ENCODE measurements around the gene TEC.

DNA sequence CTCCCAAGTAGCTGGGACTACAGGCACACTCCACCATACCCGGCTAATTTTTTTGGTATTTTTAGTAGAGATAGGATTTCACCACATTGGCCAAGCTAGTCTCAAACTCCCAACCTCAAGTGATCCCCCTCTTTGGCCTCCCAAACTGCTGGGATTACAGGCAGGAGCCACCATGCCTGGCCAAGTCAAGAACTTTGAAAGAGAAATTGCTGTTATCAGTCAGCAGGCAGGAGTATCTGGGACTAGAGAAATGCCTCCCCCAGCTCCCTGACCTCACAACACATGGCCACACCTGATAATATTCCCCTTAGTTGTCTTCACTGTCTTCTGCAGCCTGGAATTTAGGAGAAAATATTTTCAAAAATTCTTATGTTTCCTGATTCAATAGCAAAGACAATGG lies 143.0 kb downstream of the TEC start:
- TF ChIP-seq, protein P1, sequence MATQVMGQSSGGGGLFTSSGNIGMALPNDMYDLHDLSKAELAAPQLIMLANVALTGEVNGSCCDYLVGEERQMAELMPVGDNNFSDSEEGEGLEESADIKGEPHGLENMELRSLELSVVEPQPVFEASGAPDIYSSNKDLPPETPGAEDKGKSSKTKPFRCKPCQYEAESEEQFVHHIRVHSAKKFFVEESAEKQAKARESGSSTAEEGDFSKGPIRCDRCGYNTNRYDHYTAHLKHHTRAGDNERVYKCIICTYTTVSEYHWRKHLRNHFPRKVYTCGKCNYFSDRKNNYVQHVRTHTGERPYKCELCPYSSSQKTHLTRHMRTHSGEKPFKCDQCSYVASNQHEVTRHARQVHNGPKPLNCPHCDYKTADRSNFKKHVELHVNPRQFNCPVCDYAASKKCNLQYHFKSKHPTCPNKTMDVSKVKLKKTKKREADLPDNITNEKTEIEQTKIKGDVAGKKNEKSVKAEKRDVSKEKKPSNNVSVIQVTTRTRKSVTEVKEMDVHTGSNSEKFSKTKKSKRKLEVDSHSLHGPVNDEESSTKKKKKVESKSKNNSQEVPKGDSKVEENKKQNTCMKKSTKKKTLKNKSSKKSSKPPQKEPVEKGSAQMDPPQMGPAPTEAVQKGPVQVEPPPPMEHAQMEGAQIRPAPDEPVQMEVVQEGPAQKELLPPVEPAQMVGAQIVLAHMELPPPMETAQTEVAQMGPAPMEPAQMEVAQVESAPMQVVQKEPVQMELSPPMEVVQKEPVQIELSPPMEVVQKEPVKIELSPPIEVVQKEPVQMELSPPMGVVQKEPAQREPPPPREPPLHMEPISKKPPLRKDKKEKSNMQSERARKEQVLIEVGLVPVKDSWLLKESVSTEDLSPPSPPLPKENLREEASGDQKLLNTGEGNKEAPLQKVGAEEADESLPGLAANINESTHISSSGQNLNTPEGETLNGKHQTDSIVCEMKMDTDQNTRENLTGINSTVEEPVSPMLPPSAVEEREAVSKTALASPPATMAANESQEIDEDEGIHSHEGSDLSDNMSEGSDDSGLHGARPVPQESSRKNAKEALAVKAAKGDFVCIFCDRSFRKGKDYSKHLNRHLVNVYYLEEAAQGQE (IDR thresholded peaks at IDR 0.05; ENCODE audit: insufficient read depth in 1 of 2, low read depth in 2 of 2, low read length in 1 of 2) = no peak
- TF ChIP-seq, protein P2, sequence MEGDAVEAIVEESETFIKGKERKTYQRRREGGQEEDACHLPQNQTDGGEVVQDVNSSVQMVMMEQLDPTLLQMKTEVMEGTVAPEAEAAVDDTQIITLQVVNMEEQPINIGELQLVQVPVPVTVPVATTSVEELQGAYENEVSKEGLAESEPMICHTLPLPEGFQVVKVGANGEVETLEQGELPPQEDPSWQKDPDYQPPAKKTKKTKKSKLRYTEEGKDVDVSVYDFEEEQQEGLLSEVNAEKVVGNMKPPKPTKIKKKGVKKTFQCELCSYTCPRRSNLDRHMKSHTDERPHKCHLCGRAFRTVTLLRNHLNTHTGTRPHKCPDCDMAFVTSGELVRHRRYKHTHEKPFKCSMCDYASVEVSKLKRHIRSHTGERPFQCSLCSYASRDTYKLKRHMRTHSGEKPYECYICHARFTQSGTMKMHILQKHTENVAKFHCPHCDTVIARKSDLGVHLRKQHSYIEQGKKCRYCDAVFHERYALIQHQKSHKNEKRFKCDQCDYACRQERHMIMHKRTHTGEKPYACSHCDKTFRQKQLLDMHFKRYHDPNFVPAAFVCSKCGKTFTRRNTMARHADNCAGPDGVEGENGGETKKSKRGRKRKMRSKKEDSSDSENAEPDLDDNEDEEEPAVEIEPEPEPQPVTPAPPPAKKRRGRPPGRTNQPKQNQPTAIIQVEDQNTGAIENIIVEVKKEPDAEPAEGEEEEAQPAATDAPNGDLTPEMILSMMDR (IDR thresholded peaks at IDR 0.05) = no peak

All from Panc1 (cell line).